H9 (cell line): ENCODE measurements around the gene MATN4. TPM values are rescaled to one million over a fixed set of nuclear protein-coding genes. Genes with fewer than 3 reads are reported as not detected.

Experiments
- DNase-seq: peaks from one replicate; pipeline ENCODE4 v3.0.0-alpha.2; 2017
- H2AFZ ChIP-seq: one replicate; pipeline ENCODE4 v1.6.1; 2013; ENCODE audit warnings: mild to moderate bottlenecking, low read length, control low read depth, moderate library complexity
- H2AK5ac ChIP-seq: 2 replicates; pipeline ENCODE4 v1.6.1; 2013; ENCODE audit warnings: low read length, control low read depth, mixed read lengths; ENCODE audit not compliant: insufficient read length
- H2BK120ac ChIP-seq: one replicate; pipeline ENCODE4 v1.6.1; 2013; ENCODE audit warnings: low read depth, mild to moderate bottlenecking, low read length, control low read depth, inconsistent platforms; ENCODE audit not compliant: poor library complexity, severe bottlenecking
- H2BK12ac ChIP-seq: 2 replicates; pipeline ENCODE4 v1.6.1; 2013; ENCODE audit warnings: low read length, control low read depth, mixed read lengths, low read depth; ENCODE audit not compliant: insufficient read length
- H2BK15ac ChIP-seq: 2 replicates; pipeline ENCODE4 v1.6.1; 2013; ENCODE audit warnings: low read depth, low read length, control low read depth
- H2BK20ac ChIP-seq: one replicate; pipeline ENCODE4 v1.6.1; 2013; ENCODE audit warnings: low read depth, mild to moderate bottlenecking, low read length, control low read depth, inconsistent platforms; ENCODE audit not compliant: poor library complexity, severe bottlenecking
- H2BK5ac ChIP-seq: 2 replicates; pipeline ENCODE4 v1.6.1; 2013; ENCODE audit warnings: low read length, control low read depth, mixed read lengths; ENCODE audit not compliant: insufficient read length
- H3K14ac ChIP-seq: 2 replicates; pipeline ENCODE4 v1.6.1; 2013; ENCODE audit warnings: low read length, control low read depth; ENCODE audit not compliant: insufficient read depth
- H3K18ac ChIP-seq: 2 replicates; pipeline ENCODE4 v1.6.1; 2013; ENCODE audit warnings: low read depth, mild to moderate bottlenecking, mixed read lengths, low read length, control low read depth; ENCODE audit not compliant: insufficient read length
- H3K23ac ChIP-seq: 2 replicates; pipeline ENCODE4 v1.6.1; 2013; ENCODE audit warnings: low read length, control low read depth, mixed read lengths, low read depth; ENCODE audit not compliant: insufficient read length
- H3K23me2 ChIP-seq: 2 replicates; pipeline ENCODE4 v1.6.1; 2013; ENCODE audit warnings: low read depth, mild to moderate bottlenecking, mixed read lengths, low read length, control low read depth; ENCODE audit not compliant: insufficient read length, poor library complexity, severe bottlenecking
- H3K27ac ChIP-seq: 2 replicates; pipeline ENCODE4 v1.5.1; 2013; ENCODE audit warnings: low read length, control low read depth, mixed read lengths, low read depth; ENCODE audit not compliant: insufficient read length
- H3K27me3 ChIP-seq: 2 replicates; pipeline ENCODE4 v1.6.1; 2013; ENCODE audit warnings: low read length, control low read depth, inconsistent platforms; ENCODE audit not compliant: insufficient read depth
- H3K4ac ChIP-seq: 2 replicates; pipeline ENCODE4 v1.6.1; 2013; ENCODE audit warnings: low read depth, mild to moderate bottlenecking, control low read depth, inconsistent platforms, low read length, moderate library complexity
- H3K4me1 ChIP-seq: 2 replicates; pipeline ENCODE4 v1.6.1; 2013; ENCODE audit warnings: low read length, control low read depth, inconsistent platforms; ENCODE audit not compliant: insufficient read depth
- H3K4me2 ChIP-seq: 2 replicates; pipeline ENCODE4 v1.6.1; 2013; ENCODE audit warnings: low read length, control low read depth, mixed read lengths; ENCODE audit not compliant: insufficient read length, insufficient read depth
- H3K56ac ChIP-seq: 2 replicates; pipeline ENCODE4 v1.6.1; 2013; ENCODE audit warnings: low read depth, mild to moderate bottlenecking, mixed read lengths, low read length, control low read depth; ENCODE audit not compliant: insufficient read length
- H3K79me1 ChIP-seq: 2 replicates; pipeline ENCODE4 v1.6.1; 2013; ENCODE audit warnings: low read depth, mild to moderate bottlenecking, moderate library complexity, low read length, control low read depth, inconsistent platforms; ENCODE audit not compliant: insufficient read depth, poor library complexity, severe bottlenecking
- H3K79me2 ChIP-seq: 2 replicates; pipeline ENCODE4 v1.6.1; 2013; ENCODE audit warnings: low read length, control low read depth, inconsistent platforms; ENCODE audit not compliant: insufficient read depth
- H3K9ac ChIP-seq: 2 replicates; pipeline ENCODE4 v1.6.1; 2013; ENCODE audit warnings: low read length, control low read depth, mixed read lengths; ENCODE audit not compliant: insufficient read length; ENCODE audit errors: extremely low read depth
- H3K9me3 ChIP-seq: one replicate; pipeline ENCODE4 v1.6.1; 2013; ENCODE audit warnings: low read depth, low read length, inconsistent platforms; ENCODE audit not compliant: control insufficient read depth
- H3T11ph ChIP-seq: one replicate; pipeline ENCODE4 v1.6.1; 2013; ENCODE audit warnings: mild to moderate bottlenecking, low read length, control low read depth, inconsistent platforms
- H4K20me1 ChIP-seq: one replicate; pipeline ENCODE4 v1.6.1; 2013; ENCODE audit not compliant: control insufficient read depth, insufficient read length, insufficient read depth
- H4K5ac ChIP-seq: 2 replicates; pipeline ENCODE4 v1.6.1; 2013; ENCODE audit warnings: low read depth, mild to moderate bottlenecking, mixed read lengths, low read length, control low read depth; ENCODE audit not compliant: insufficient read length
- H4K8ac ChIP-seq: replicated peaks from 2 replicates; pipeline ENCODE4 v1.6.1; 2013; ENCODE audit warnings: low read length, control low read depth, mixed read lengths, low read depth; ENCODE audit not compliant: insufficient read length
- H4K91ac ChIP-seq: 2 replicates; pipeline ENCODE4 v1.6.1; 2013; ENCODE audit warnings: low read depth, mild to moderate bottlenecking, moderate library complexity, mixed read lengths, low read length, control low read depth; ENCODE audit not compliant: insufficient read length
- H3K27ac Mint-ChIP-seq, 3 experiments: 2 replicates in 2 of 3; 3 replicates in 1 of 3; pipeline ENCODE4 v1.8.0; 2020 to 2021; ENCODE audit warnings: mixed read lengths in 3 of 3, mild to moderate bottlenecking in 1 of 3, moderate library complexity in 1 of 3
- H3K27me3 Mint-ChIP-seq: 2 replicates; pipeline ENCODE4 v1.8.0; 2021; ENCODE audit warnings: low read depth, mild to moderate bottlenecking, moderate library complexity, mixed read lengths
- H3K36me3 Mint-ChIP-seq, 3 experiments: 2 replicates in 2 of 3; 3 replicates in 1 of 3; pipeline ENCODE4 v1.8.0; 2020 to 2021; ENCODE audit warnings: low read depth in 3 of 3, mixed read lengths in 3 of 3; ENCODE audit not compliant: insufficient read depth in 1 of 3
- H3K4me1 Mint-ChIP-seq, 2 experiments: 2 replicates each; pipeline ENCODE4 v1.8.0; 2020; ENCODE audit warnings: mixed read lengths in 2 of 2
- H3K4me3 Mint-ChIP-seq, 2 experiments: 2 replicates in 1 of 2; 3 replicates in 1 of 2; pipeline ENCODE4 v1.8.0; 2020 to 2021; ENCODE audit warnings: mild to moderate bottlenecking in 2 of 2, mixed read lengths in 2 of 2, moderate library complexity in 1 of 2
- H3K9me3 Mint-ChIP-seq, 2 experiments: 2 replicates in 1 of 2; 3 replicates in 1 of 2; pipeline ENCODE4 v1.8.0; 2020; ENCODE audit warnings: mild to moderate bottlenecking in 2 of 2, mixed read lengths in 2 of 2, moderate library complexity in 1 of 2
- WGBS: extraction: QIAGEN DNeasy Blood & Tissue Kit; methylation state at CpG from one replicate; pipeline ENCODE4 v1.1.7; 2013; ENCODE audit warnings: missing lambda C conversion rate, low lambda C conversion rate, mixed read lengths; ENCODE audit not compliant: insufficient read length; ENCODE audit errors: extremely low coverage; 5-methylcytosine and 5-hydroxymethylcytosine counted together
- total RNA-seq: library from RNA; stranded (reverse); gene quantifications from 2 replicates; pipeline ENCODE4 v1.2.1, GENCODE V29; 2021
- TF ChIP-seq, protein P1 (sequence below): fragments of 200-600 bp; sonication (generic); conservative IDR thresholded peaks from 3 replicates; pipeline ENCODE4 v1.8.0; 2021; ENCODE audit warnings: antibody characterized with exemption, mild to moderate bottlenecking

MATN4 gene
- total RNA-seq, 1 experiment from 2014 or later, result 0.11 TPM

- H2AK5ac ChIP-seq, result no peak overlapping the region
- Mint-ChIP-seq H3K36me3 (peaks cover 8 to 52% (median 50%) of the 10 kb centered on the region in 3 experiments; a peak in 6 of 7 replicates), H3K4me1 (peaks cover 0 to 6% of the 10 kb centered on the region in 2 experiments; a peak in 1 of 4 replicates), H3K27me3 (no peaks in the 10 kb centered on the region), H3K27ac (no peak overlapping the region), H3K4me3 (no peak overlapping the region), H3K9me3 (no peaks in the 10 kb centered on the region)
- H3K18ac ChIP-seq, result no peak overlapping the region
- no peak overlapping the region for H3K56ac ChIP-seq
- no peaks in the 10 kb centered on the region for H3K79me1 ChIP-seq
- no peak overlapping the region for H3K27ac ChIP-seq
- no peaks in the 10 kb centered on the region for H3K79me2 ChIP-seq
- no peak overlapping the region for H3K14ac ChIP-seq
- no peak overlapping the region for H4K91ac ChIP-seq
- no peak overlapping the region for H3K4me2 ChIP-seq
- no peak overlapping the region for H2BK5ac ChIP-seq
- H4K5ac ChIP-seq, result no peak overlapping the region
- no peak overlapping the region for H2AFZ ChIP-seq
- H4K8ac ChIP-seq, result no peak overlapping the region
- no peak overlapping the region for H2BK12ac ChIP-seq
- no peak overlapping the region for H3K9ac ChIP-seq
- H2BK120ac ChIP-seq, result no peak overlapping the region
- no peaks in the 10 kb centered on the region for H3K9me3 ChIP-seq
- whole genome bisulfite sequencing, result no CpG with 5 or more reads among the region's 4 CpGs
- TF ChIP-seq, protein P1, sequence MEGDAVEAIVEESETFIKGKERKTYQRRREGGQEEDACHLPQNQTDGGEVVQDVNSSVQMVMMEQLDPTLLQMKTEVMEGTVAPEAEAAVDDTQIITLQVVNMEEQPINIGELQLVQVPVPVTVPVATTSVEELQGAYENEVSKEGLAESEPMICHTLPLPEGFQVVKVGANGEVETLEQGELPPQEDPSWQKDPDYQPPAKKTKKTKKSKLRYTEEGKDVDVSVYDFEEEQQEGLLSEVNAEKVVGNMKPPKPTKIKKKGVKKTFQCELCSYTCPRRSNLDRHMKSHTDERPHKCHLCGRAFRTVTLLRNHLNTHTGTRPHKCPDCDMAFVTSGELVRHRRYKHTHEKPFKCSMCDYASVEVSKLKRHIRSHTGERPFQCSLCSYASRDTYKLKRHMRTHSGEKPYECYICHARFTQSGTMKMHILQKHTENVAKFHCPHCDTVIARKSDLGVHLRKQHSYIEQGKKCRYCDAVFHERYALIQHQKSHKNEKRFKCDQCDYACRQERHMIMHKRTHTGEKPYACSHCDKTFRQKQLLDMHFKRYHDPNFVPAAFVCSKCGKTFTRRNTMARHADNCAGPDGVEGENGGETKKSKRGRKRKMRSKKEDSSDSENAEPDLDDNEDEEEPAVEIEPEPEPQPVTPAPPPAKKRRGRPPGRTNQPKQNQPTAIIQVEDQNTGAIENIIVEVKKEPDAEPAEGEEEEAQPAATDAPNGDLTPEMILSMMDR, result no peak
- H3T11ph ChIP-seq, result no peak overlapping the region
- no peak overlapping the region for H2BK20ac ChIP-seq
- no peaks in the 10 kb centered on the region for H3K23me2 ChIP-seq
- H3K4ac ChIP-seq, result no peak overlapping the region
- DNase-seq, result no peak
- no peaks in the 10 kb centered on the region for H3K27me3 ChIP-seq
- no peak overlapping the region for H2BK15ac ChIP-seq
- no peak overlapping the region for H3K23ac ChIP-seq
- H4K20me1 ChIP-seq, result no peaks in the 10 kb centered on the region
- no peaks in the 10 kb centered on the region for H3K4me1 ChIP-seq
Measured at GRCh38 chr20:45328451-45328850, 20.4 kb upstream of the MATN4 start.
